CD4-positive, alpha-beta memory T cell (primary cell): ENCODE data around the gene KRT85. TPM values are rescaled to one million over a fixed set of nuclear protein-coding genes. Genes with fewer than 3 reads are reported as not detected.

Experiments used
- CTCF ChIA-PET: fragments of 350-600 bp; sonication (Branson Sonifier 250); formaldehyde crosslinking; loops from one replicate; lab custom pipeline; 2021; ENCODE audit warnings: inconsistent platforms; ENCODE audit not compliant: partially characterized antibody; lab: Charles Lee
- POLR2A ChIA-PET: fragments of 350-600 bp; sonication (Branson Sonifier 250); formaldehyde crosslinking; loops from one replicate; lab custom pipeline; 2021; ENCODE audit not compliant: partially characterized antibody; lab: Charles Lee
- DNase-seq, 5 donors: peaks; one replicate each; pipeline versions ENCODE4 v3.0.0 to v3.0.0-alpha.2; 2020 to 2022; ENCODE audit warnings: mixed read lengths in 1 of 5
- H3K27ac ChIP-seq: one replicate; pipeline ENCODE4 v1.7.0; 2013; ENCODE audit warnings: low read depth, low read length
- H3K27me3 ChIP-seq: 2 replicates; pipeline ENCODE4 v1.7.0; 2013; ENCODE audit warnings: mild to moderate bottlenecking, low read length, moderate library complexity; ENCODE audit not compliant: insufficient read depth
- H3K36me3 ChIP-seq: 2 replicates; pipeline ENCODE4 v1.7.0; 2013; ENCODE audit warnings: mild to moderate bottlenecking, low read length, moderate library complexity; ENCODE audit not compliant: insufficient read depth
- H3K4me1 ChIP-seq: 2 replicates; pipeline ENCODE4 v1.7.0; 2013; ENCODE audit warnings: mild to moderate bottlenecking, low read length, moderate library complexity; ENCODE audit not compliant: insufficient read depth
- H3K4me3 ChIP-seq, 2 donors: one replicate each; pipeline ENCODE4 v1.7.0; 2013; ENCODE audit warnings: low read length in 2 of 2, mild to moderate bottlenecking in 1 of 2
- H3K9me3 ChIP-seq, 2 donors: one replicate each; pipeline ENCODE4 v1.7.0; 2013; ENCODE audit warnings: low read length in 2 of 2, control low read depth in 1 of 2; ENCODE audit not compliant: control insufficient read depth in 1 of 2
- H3K27ac Mint-ChIP-seq, 7 donors: one replicate each; pipeline ENCODE4 v1.8.0; 2020 to 2021; ENCODE audit warnings: mixed read lengths in 7 of 7, mild to moderate bottlenecking in 6 of 7, inconsistent platforms in 3 of 7, moderate library complexity in 3 of 7
- H3K27me3 Mint-ChIP-seq, 2 donors: one replicate each; pipeline ENCODE4 v1.8.0; 2020 to 2021; ENCODE audit warnings: mixed read lengths in 2 of 2
- H3K36me3 Mint-ChIP-seq, 2 donors: one replicate each; pipeline ENCODE4 v1.8.0; 2020 to 2021; ENCODE audit warnings: mixed read lengths in 2 of 2, inconsistent platforms in 1 of 2, mild to moderate bottlenecking in 1 of 2
- H3K4me1 Mint-ChIP-seq, 4 donors: one replicate each; pipeline ENCODE4 v1.8.0; 2020 to 2021; ENCODE audit warnings: mixed read lengths in 4 of 4, mild to moderate bottlenecking in 1 of 4
- H3K4me3 Mint-ChIP-seq, 8 donors: one replicate each; pipeline ENCODE4 v1.8.0; 2020 to 2021; ENCODE audit warnings: mixed read lengths in 8 of 8, mild to moderate bottlenecking in 7 of 8, moderate library complexity in 6 of 8, inconsistent platforms in 3 of 8
- H3K9me3 Mint-ChIP-seq, 8 donors: one replicate each; pipeline ENCODE4 v1.8.0; 2020 to 2021; ENCODE audit warnings: mixed read lengths in 8 of 8, mild to moderate bottlenecking in 5 of 8, inconsistent platforms in 3 of 8, moderate library complexity in 1 of 8
- intact Hi-C: fragments of 100-400 bp; cut with micrococcal nuclease; formaldehyde crosslinking; loops from one replicate; pipeline ENCODE4 v1.15.1; 2023
- polyA plus RNA-seq, 2 donors: library from polyadenylated mRNA; unstranded; fragments of 300-500 nt; fragmentation: Illumina TruSeq; gene quantifications; one replicate each; pipeline ENCODE4 v1.2.3, GENCODE V29; 2021
- total RNA-seq, 2 experiments: library from RNA; stranded (reverse); gene quantifications; one replicate each; pipeline ENCODE4 v1.2.3, GENCODE V29; 2021

Gene KRT85
- total and polyA plus RNA-seq, 4 experiments from 2014 or later, result not detected

GRCh38 chr12:52334185-52334584, 33.1 kb downstream of the KRT85 start:
- Mint-ChIP-seq H3K27ac (no peak overlapping the region), H3K4me3 (no peak overlapping the region), H3K36me3 (no peaks in the 10 kb centered on the region), H3K4me1 (no peaks in the 10 kb centered on the region), H3K27me3 (peaks cover 3 to 10% of the 10 kb centered on the region in 2 donors), H3K9me3 (peaks cover 0 to 9% (median 3%) of the 10 kb centered on the region in 8 donors)
- no peaks in the 10 kb centered on the region for H3K4me1 ChIP-seq
- ChIA-PET CTCF (no interaction called here), POLR2A (no interaction called here)
- H3K27ac ChIP-seq, result no peak overlapping the region
- no peak for DNase-seq
- H3K9me3 ChIP-seq, result peaks cover 0 to 5% of the 10 kb centered on the region in 2 donors
- no peaks in the 10 kb centered on the region for H3K36me3 ChIP-seq
- no peak overlapping the region for H3K4me3 ChIP-seq
- intact Hi-C loops, result no loop called here
- H3K27me3 ChIP-seq, result no peaks in the 10 kb centered on the region

GRCh38 chr12:52333321-52333720, 34.0 kb downstream of the KRT85 start:
- Histone ChIP-seq H3K4me3 (no peak overlapping the region), H3K27me3 (no peaks in the 10 kb centered on the region), H3K9me3 (peaks cover 0 to 5% of the 10 kb centered on the region in 2 donors), H3K36me3 (no peaks in the 10 kb centered on the region), H3K27ac (no peak overlapping the region), H3K4me1 (no peaks in the 10 kb centered on the region)
- Mint-ChIP-seq H3K4me1 (no peaks in the 10 kb centered on the region), H3K27ac (no peak overlapping the region), H3K36me3 (no peaks in the 10 kb centered on the region), H3K4me3 (no peak overlapping the region), H3K27me3 (peaks cover 1 to 10% of the 10 kb centered on the region in 2 donors), H3K9me3 (peaks cover 0 to 9% (median 3%) of the 10 kb centered on the region in 8 donors)
- DNase-seq, result no peak
- ChIA-PET CTCF (interaction anchor here (1.0 kb wide), 1 partner anchor 182 kb away, joined by 4 read pairs; no protein-coding TSS in a partner anchor), POLR2A (no interaction called here)
- intact Hi-C loops, result no loop called here

- H3K27me3 Mint-ChIP-seq, result peaks cover 3 to 10% of the 10 kb centered on the region in 2 donors
- H3K9me3 Mint-ChIP-seq, result peaks cover 0 to 9% (median 3%) of the 10 kb centered on the region in 8 donors
- Histone ChIP-seq H3K4me3 (no peak overlapping the region), H3K36me3 (no peaks in the 10 kb centered on the region), H3K4me1 (peaks cover 3% of the 10 kb centered on the region), H3K27ac (no peak overlapping the region), H3K27me3 (no peaks in the 10 kb centered on the region), H3K9me3 (peaks cover 0 to 5% of the 10 kb centered on the region in 2 donors)
- no peaks in the 10 kb centered on the region for H3K36me3 Mint-ChIP-seq
- intact Hi-C loops, result no loop called here
- ChIA-PET CTCF (interaction anchor here (0.7 to 1.0 kb wide), 3 partner anchors 53 to 188 kb away, joined by 3 to 4 read pairs (median 4); no protein-coding TSS in a partner anchor), POLR2A (interaction anchor here (0.8 kb wide), 1 partner anchor 15 kb away, joined by 3 read pairs; no protein-coding TSS in a partner anchor)
- DNase-seq, result no peak
- H3K27ac Mint-ChIP-seq, result no peak overlapping the region
- H3K4me1 Mint-ChIP-seq, result peaks cover 4 to 5% (median 4%) of the 10 kb centered on the region in 4 donors
- H3K4me3 Mint-ChIP-seq, result no peak overlapping the region
Observed at GRCh38 chr12:52332381-52332780, 34.9 kb downstream of the KRT85 start.

- DNase-seq, result no peak
- Mint-ChIP-seq H3K27me3 (peaks cover 4 to 10% of the 10 kb centered on the region in 2 donors), H3K36me3 (no peaks in the 10 kb centered on the region), H3K27ac (no peak overlapping the region), H3K9me3 (peaks cover 0 to 9% (median 3%) of the 10 kb centered on the region in 8 donors), H3K4me1 (peaks cover 5 to 7% (median 6%) of the 10 kb centered on the region in 4 donors), H3K4me3 (no peak overlapping the region)
- Histone ChIP-seq H3K27ac (no peak overlapping the region), H3K36me3 (no peaks in the 10 kb centered on the region), H3K4me1 (peaks cover 3% of the 10 kb centered on the region), H3K9me3 (peaks cover 0 to 4% of the 10 kb centered on the region in 2 donors), H3K4me3 (no peak overlapping the region), H3K27me3 (no peaks in the 10 kb centered on the region)
- intact Hi-C loops, result no loop called here
- CTCF ChIA-PET, result interaction anchor here (0.7 to 1.0 kb wide), 2 partner anchors 10 to 53 kb away, joined by 3 to 4 read pairs; partner anchors contain the start of gene KRT83
- POLR2A ChIA-PET, result no interaction called here
Observed at GRCh38 chr12:52331833-52332232, 35.4 kb downstream of the KRT85 start.

- ChIA-PET CTCF (interaction anchor here (0.7 to 7.9 kb wide), 3 partner anchors 10 to 558 kb away, joined by 4 to 101 read pairs (median 4); partner anchors contain the start of gene KRT83), POLR2A (no interaction called here)
- Histone ChIP-seq H3K27me3 (no peaks in the 10 kb centered on the region), H3K36me3 (no peaks in the 10 kb centered on the region), H3K4me1 (peaks cover 3% of the 10 kb centered on the region), H3K27ac (no peak overlapping the region), H3K9me3 (no peaks in the 10 kb centered on the region), H3K4me3 (no peak overlapping the region)
- H3K36me3 Mint-ChIP-seq, result no peaks in the 10 kb centered on the region
- H3K4me1 Mint-ChIP-seq, result peaks cover 5 to 7% (median 6%) of the 10 kb centered on the region in 4 donors
- DNase-seq, result no peak
- no peak overlapping the region for H3K4me3 Mint-ChIP-seq
- intact Hi-C loops, result no loop called here
- peaks cover 0 to 4% (median 0%) of the 10 kb centered on the region in 8 donors for H3K9me3 Mint-ChIP-seq
- H3K27ac Mint-ChIP-seq, result no peak overlapping the region
- H3K27me3 Mint-ChIP-seq, result peaks cover 4 to 7% of the 10 kb centered on the region in 2 donors
Observed at GRCh38 chr12:52331039-52331438, 36.2 kb downstream of the KRT85 start.

GRCh38 chr12:52327830-52328500, 39.3 kb downstream of the KRT85 start:
- H3K27ac ChIP-seq, result no peak overlapping the region
- H3K27me3 ChIP-seq, result no peaks in the 10 kb centered on the region
- no peak for DNase-seq
- ChIA-PET CTCF (interaction anchor here (0.7 to 7.9 kb wide), 40 partner anchors 8 to 653 kb away, joined by 3 to 101 read pairs (median 4); partner anchors contain the start of genes KRT84 and KRT85), POLR2A (interaction anchor here (0.7 to 1.2 kb wide), 4 partner anchors 31 to 173 kb away, joined by 3 to 5 read pairs (median 3); no protein-coding TSS in a partner anchor)
- no peak overlapping the region for H3K4me3 ChIP-seq
- Mint-ChIP-seq H3K27me3 (peaks cover 5 to 8% of the 10 kb centered on the region in 2 donors), H3K9me3 (no peaks in the 10 kb centered on the region), H3K36me3 (no peaks in the 10 kb centered on the region), H3K4me1 (peaks cover 5 to 7% (median 6%) of the 10 kb centered on the region in 4 donors), H3K4me3 (no peak overlapping the region), H3K27ac (peak overlapping the region in 1 of 7 donors; percentile 43)
- H3K4me1 ChIP-seq, result peaks cover 3% of the 10 kb centered on the region
- no peaks in the 10 kb centered on the region for H3K9me3 ChIP-seq
- no peaks in the 10 kb centered on the region for H3K36me3 ChIP-seq
- intact Hi-C loops, result loop anchor here (1.0 to 5.0 kb wide), 5 partner anchors 51 to 544 kb away; no protein-coding TSS in a partner anchor
